Camera-type eye (tissue), 1 donor: ENCODE results near the gene CEP135. TPM values are rescaled to one million over a fixed set of nuclear protein-coding genes. Genes with fewer than 3 reads are reported as not detected.

Experiments
- total RNA-seq: library from RNA; depleted of rRNA; stranded (reverse); fragments of >200 nt; gene quantifications from one replicate; pipeline ENCODE4 v1.2.3, GENCODE V29; 2014

CEP135 gene, protein sequence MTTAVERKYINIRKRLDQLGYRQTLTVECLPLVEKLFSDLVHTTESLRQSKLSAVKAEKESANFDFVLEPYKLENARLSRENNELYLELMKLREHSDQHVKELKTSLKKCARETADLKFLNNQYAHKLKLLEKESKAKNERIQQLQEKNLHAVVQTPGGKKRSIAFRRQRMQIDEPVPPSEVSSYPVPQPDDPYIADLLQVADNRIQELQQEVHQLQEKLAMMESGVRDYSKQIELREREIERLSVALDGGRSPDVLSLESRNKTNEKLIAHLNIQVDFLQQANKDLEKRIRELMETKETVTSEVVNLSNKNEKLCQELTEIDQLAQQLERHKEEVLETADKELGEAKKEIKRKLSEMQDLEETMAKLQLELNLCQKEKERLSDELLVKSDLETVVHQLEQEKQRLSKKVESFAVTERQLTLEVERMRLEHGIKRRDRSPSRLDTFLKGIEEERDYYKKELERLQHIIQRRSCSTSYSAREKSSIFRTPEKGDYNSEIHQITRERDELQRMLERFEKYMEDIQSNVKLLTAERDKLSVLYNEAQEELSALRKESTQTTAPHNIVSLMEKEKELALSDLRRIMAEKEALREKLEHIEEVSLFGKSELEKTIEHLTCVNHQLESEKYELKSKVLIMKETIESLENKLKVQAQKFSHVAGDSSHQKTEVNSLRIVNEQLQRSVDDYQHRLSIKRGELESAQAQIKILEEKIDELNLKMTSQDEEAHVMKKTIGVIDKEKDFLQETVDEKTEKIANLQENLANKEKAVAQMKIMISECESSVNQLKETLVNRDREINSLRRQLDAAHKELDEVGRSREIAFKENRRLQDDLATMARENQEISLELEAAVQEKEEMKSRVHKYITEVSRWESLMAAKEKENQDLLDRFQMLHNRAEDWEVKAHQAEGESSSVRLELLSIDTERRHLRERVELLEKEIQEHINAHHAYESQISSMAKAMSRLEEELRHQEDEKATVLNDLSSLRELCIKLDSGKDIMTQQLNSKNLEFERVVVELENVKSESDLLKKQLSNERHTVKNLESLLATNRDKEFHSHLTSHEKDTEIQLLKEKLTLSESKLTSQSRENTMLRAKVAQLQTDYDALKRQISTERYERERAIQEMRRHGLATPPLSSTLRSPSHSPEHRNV
- total RNA-seq = 21.4 TPM

DNA sequence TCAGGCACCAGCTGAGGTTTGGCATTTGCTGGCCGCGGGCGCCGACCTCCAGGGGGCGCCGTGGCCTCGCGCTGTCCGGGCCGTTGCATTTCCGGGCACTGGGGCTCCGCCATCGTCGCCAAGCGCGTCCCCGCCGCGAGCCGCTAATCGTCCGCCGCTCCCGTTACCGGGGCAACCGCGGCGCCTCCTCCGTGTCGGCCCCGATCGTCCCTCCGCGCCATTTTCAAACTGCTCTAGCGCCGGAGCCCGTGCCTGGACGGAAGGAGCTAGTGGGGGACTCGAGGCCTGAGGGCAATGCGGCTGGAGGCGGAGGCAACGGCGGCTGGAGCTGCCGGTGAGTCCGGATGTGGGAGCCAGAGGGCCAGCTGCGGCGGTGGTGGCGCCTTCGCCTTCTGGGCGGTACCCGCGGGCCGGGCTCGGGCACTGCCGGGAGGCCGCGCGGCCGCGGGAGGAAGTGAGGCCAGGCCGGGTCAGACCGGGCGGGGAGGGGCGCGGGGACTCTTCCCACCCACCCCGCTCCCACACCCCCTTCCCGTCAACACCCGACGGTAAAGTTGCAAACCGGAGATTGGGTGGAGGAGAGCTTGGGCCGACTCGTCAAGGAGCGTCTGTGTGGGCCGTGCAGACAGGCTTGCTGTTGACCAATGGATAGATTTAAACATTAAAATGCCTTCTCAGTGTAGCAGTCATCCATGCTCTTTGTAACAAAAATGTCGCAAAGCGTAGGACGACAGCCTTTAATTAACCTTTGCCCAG, at the start of gene CEP135:
CEP135 (plus strand) TSS at position 220 of the 756 bp plus-strand sequence. CDS start 3,186 bp downstream, outside the sequence.

Other genes with a start within 250 kb of the CEP135 start
- not detected for gene EXOC1L, start 129.2 kb upstream of the CEP135 start, total RNA-seq
- 77.7 TPM for gene EXOC1, start 95.3 kb upstream of the CEP135 start, total RNA-seq